ENCODE measurements around the gene JUNB.
A peak's percentile ranks its signal among the peaks of the same experiment; 100 is the strongest.
"Not testable (repeated sequence)": the region's sequence is repeated elsewhere in the genome, so short reads cannot be mapped to it uniquely, and the experiment has no call there.

Gene JUNB

GRCh38 chr19:12801466-12802266 is 10.4 kb downstream of the JUNB start, which contains the start of the genes PRDX2 and THSD8:
TSS of gene PRDX2 (minus strand) at chr19:12801800. CDS start at chr19:12801261, 539 bp downstream.
TSS of gene THSD8 (plus strand) at chr19:12802069. CDS start at chr19:12802072, 3 bp downstream.
- DNase-seq (ENCODE audit: extremely low spot score, insufficient read length, low read depth) (no peak), FAIRE-seq (no peak)

GRCh38 chr19:12802267-12803106 is 11.2 kb downstream of the JUNB start:
- DNase-seq (ENCODE audit: extremely low spot score, insufficient read length, low read depth), result no peak

GRCh38 chr19:12804051-12804450 is 12.8 kb downstream of the JUNB start:
- FAIRE-seq (no peak), DNase-seq (ENCODE audit: extremely low spot score, insufficient read length, low read depth) (no peak)

More at GRCh38 chr19:12802267-12803106, 11.2 kb downstream of the JUNB start:
- FAIRE-seq, result no peak

GRCh38 chr19:12806242-12807081 is 15.2 kb downstream of the JUNB start, which contains the start of gene RNASEH2A:
TSS of gene RNASEH2A (plus strand) at chr19:12806584. CDS start at chr19:12806674, 90 bp downstream.
- FAIRE-seq (peak; percentile 94), DNase-seq (ENCODE audit: extremely low spot score, insufficient read length, low read depth) (peak; percentile 98)

- no peak for FAIRE-seq
- DNase-seq (ENCODE audit: extremely low spot score, insufficient read length, low read depth), result no peak
Observed at GRCh38 chr19:12815088-12815487, 23.8 kb downstream of the JUNB start.

- not testable (repeated sequence) for DNase-seq (ENCODE audit: extremely low spot score, insufficient read length, low read depth); FAIRE-seq
Observed at GRCh38 chr19:12817188-12817587, 25.9 kb downstream of the JUNB start.

GRCh38 chr19:12817810-12818209 is 26.5 kb downstream of the JUNB start:
- DNase-seq (ENCODE audit: extremely low spot score, insufficient read length, low read depth); FAIRE-seq: not testable (repeated sequence)

GRCh38 chr19:12821761-12822160 is 30.5 kb downstream of the JUNB start:
- FAIRE-seq (no peak), DNase-seq (ENCODE audit: extremely low spot score, insufficient read length, low read depth) (no peak)

- no peak for DNase-seq (ENCODE audit: extremely low spot score, insufficient read length, low read depth)
- no peak for FAIRE-seq
Observed at GRCh38 chr19:12825254-12826131, 34.2 kb downstream of the JUNB start.

- DNase-seq (ENCODE audit: extremely low spot score, insufficient read length, low read depth) (no peak), FAIRE-seq (no peak)
Observed at GRCh38 chr19:12828494-12828893, 37.2 kb downstream of the JUNB start.

- DNase-seq (ENCODE audit: extremely low spot score, insufficient read length, low read depth), result no peak
- no peak for FAIRE-seq
Observed at GRCh38 chr19:12833418-12833737, 42.1 kb downstream of the JUNB start.

- no peak for FAIRE-seq
- DNase-seq (ENCODE audit: extremely low spot score, insufficient read length, low read depth), result no peak
Observed at GRCh38 chr19:12833738-12834565, 42.7 kb downstream of the JUNB start.

- DNase-seq (ENCODE audit: extremely low spot score, insufficient read length, low read depth) (no peak), FAIRE-seq (no peak)
Observed at GRCh38 chr19:12834566-12834943, 43.3 kb downstream of the JUNB start, which contains the start of gene RTBDN. TSS of gene RTBDN (minus strand) at chr19:12834579. CDS start at chr19:12829979, 4,600 bp downstream.

- DNase-seq (ENCODE audit: extremely low spot score, insufficient read length, low read depth) (no peak), FAIRE-seq (no peak)
Observed at GRCh38 chr19:12834976-12835757, 43.9 kb downstream of the JUNB start.

- FAIRE-seq (no peak), DNase-seq (ENCODE audit: extremely low spot score, insufficient read length, low read depth) (no peak)
Observed at GRCh38 chr19:12836529-12836863, 45.2 kb downstream of the JUNB start.

GRCh38 chr19:12837225-12837624 is 45.9 kb downstream of the JUNB start:
- FAIRE-seq (no peak), DNase-seq (ENCODE audit: extremely low spot score, insufficient read length, low read depth) (no peak)

GRCh38 chr19:12838182-12838885 is 47.0 kb downstream of the JUNB start, which contains the start of gene MAST1:
TSS of gene MAST1 (plus strand) at chr19:12838515. CDS start at chr19:12838573, 58 bp downstream.
- FAIRE-seq, result no peak
- DNase-seq (ENCODE audit: extremely low spot score, insufficient read length, low read depth), result no peak

Measured in GM18507 (cell line).